ENCODE data around the gene ITGA8. TPM values are rescaled to one million over a fixed set of nuclear protein-coding genes. Genes with fewer than 3 reads are reported as not detected.
"Not testable (repeated sequence)": the region's sequence is repeated elsewhere in the genome, so short reads cannot be mapped to it uniquely, and the experiment has no call there.

The ITGA8 gene
- total RNA-seq, 3 donors from 2014 or later (not counting 1 experiment from before 2014, with no cell fraction given) = not detected

GRCh38 chr10:15482156-15482555, 237.6 kb downstream of the ITGA8 start:
- H3K4me3 ChIP-seq (ENCODE audit: low read length) = no peak overlapping the region
- TF ChIP-seq CTCF (IDR thresholded peaks at IDR 0.05) = no peak
- DNase-seq = no peak
- no peaks in the 10 kb centered on the region for H3K36me3 Mint-ChIP-seq
- H3K9me3 ChIP-seq (ENCODE audit: control insufficient read depth, insufficient read depth, low read length) = no peaks in the 10 kb centered on the region
- no peak overlapping the region for H3K27ac Mint-ChIP-seq
- H3K36me3 ChIP-seq (ENCODE audit: control insufficient read depth, insufficient read depth, low read length) = no peaks in the 10 kb centered on the region
- intact Hi-C loops (cut with micrococcal nuclease) = no loop called here
- peaks cover 0 to 9% of the 10 kb centered on the region in 2 donors for H3K27me3 Mint-ChIP-seq (ENCODE audit: low read depth in 2 of 2)
- no peaks in the 10 kb centered on the region for H3K27me3 ChIP-seq (ENCODE audit: control insufficient read depth, insufficient read depth, low read length)
- ATAC-seq = no peak
- WGBS (ENCODE audit: insufficient coverage) = 45% methylated on average over 2 of the region's 2 CpGs
- H3K4me1 ChIP-seq (ENCODE audit: control insufficient read depth, insufficient read depth, low read length) = no peaks in the 10 kb centered on the region
- H3K4me1 Mint-ChIP-seq = no peaks in the 10 kb centered on the region
- H3K4me3 Mint-ChIP-seq = no peak overlapping the region
- no peaks in the 10 kb centered on the region for H3K9me3 Mint-ChIP-seq
- H3K27ac ChIP-seq (ENCODE audit: low read length) = no peak overlapping the region

GRCh38 chr10:15478950-15479349, 240.8 kb downstream of the ITGA8 start:
- no peaks in the 10 kb centered on the region for H3K4me1 ChIP-seq (ENCODE audit: control insufficient read depth, insufficient read depth, low read length)
- no peaks in the 10 kb centered on the region for H3K4me1 Mint-ChIP-seq
- ATAC-seq (no peak), DNase-seq (no peak)
- intact Hi-C loops (cut with micrococcal nuclease) = no loop called here
- no peak overlapping the region for H3K27ac Mint-ChIP-seq
- no peak overlapping the region for H3K4me3 ChIP-seq (ENCODE audit: low read length)
- no peaks in the 10 kb centered on the region for H3K36me3 Mint-ChIP-seq
- H3K9me3 Mint-ChIP-seq = no peaks in the 10 kb centered on the region
- no peak for TF ChIP-seq CTCF (IDR thresholded peaks at IDR 0.05)
- no peaks in the 10 kb centered on the region for H3K36me3 ChIP-seq (ENCODE audit: control insufficient read depth, insufficient read depth, low read length)
- no peaks in the 10 kb centered on the region for H3K27me3 ChIP-seq (ENCODE audit: control insufficient read depth, insufficient read depth, low read length)
- H3K4me3 Mint-ChIP-seq = no peak overlapping the region
- no peak overlapping the region for H3K27ac ChIP-seq (ENCODE audit: low read length)
- H3K27me3 Mint-ChIP-seq (ENCODE audit: low read depth in 2 of 2) = peaks cover 0 to 8% of the 10 kb centered on the region in 2 donors
- 69% methylated on average over 2 of the region's 2 CpGs for WGBS (ENCODE audit: insufficient coverage)
- H3K9me3 ChIP-seq (ENCODE audit: control insufficient read depth, insufficient read depth, low read length) = no peaks in the 10 kb centered on the region

- ATAC-seq (no peak), DNase-seq (no peak)
- Mint-ChIP-seq H3K27me3 (ENCODE audit: low read depth in 2 of 2) (peaks cover 5 to 11% of the 10 kb centered on the region in 2 donors), H3K36me3 (no peaks in the 10 kb centered on the region), H3K4me3 (no peak overlapping the region), H3K27ac (no peak overlapping the region), H3K9me3 (no peaks in the 10 kb centered on the region), H3K4me1 (no peaks in the 10 kb centered on the region)
- intact Hi-C loops (cut with micrococcal nuclease) = no loop called here
- H3K4me1 ChIP-seq (ENCODE audit: control insufficient read depth, insufficient read depth, low read length) = no peaks in the 10 kb centered on the region
- no peaks in the 10 kb centered on the region for H3K27me3 ChIP-seq (ENCODE audit: control insufficient read depth, insufficient read depth, low read length)
- TF ChIP-seq CTCF (IDR thresholded peaks at IDR 0.05) = no peak
- H3K36me3 ChIP-seq (ENCODE audit: control insufficient read depth, insufficient read depth, low read length) = no peaks in the 10 kb centered on the region
- 46% methylated on average over 6 of the region's 6 CpGs for WGBS (ENCODE audit: insufficient coverage)
- H3K4me3 ChIP-seq (ENCODE audit: low read length) = no peak overlapping the region
- no peak overlapping the region for H3K27ac ChIP-seq (ENCODE audit: low read length)
- H3K9me3 ChIP-seq (ENCODE audit: control insufficient read depth, insufficient read depth, low read length) = no peaks in the 10 kb centered on the region
These were observed 241.3 kb downstream of the ITGA8 start for GRCh38 chr10:15478429-15478828.

GRCh38 chr10:15476337-15476736, 243.4 kb downstream of the ITGA8 start:
- H3K36me3 Mint-ChIP-seq = no peaks in the 10 kb centered on the region
- H3K27me3 Mint-ChIP-seq (ENCODE audit: low read depth in 2 of 2) = peaks cover 14% of the 10 kb centered on the region in 2 donors
- Histone ChIP-seq H3K27me3 (ENCODE audit: control insufficient read depth, insufficient read depth, low read length) (no peaks in the 10 kb centered on the region), H3K9me3 (ENCODE audit: control insufficient read depth, insufficient read depth, low read length) (no peaks in the 10 kb centered on the region), H3K27ac (ENCODE audit: low read length) (no peak overlapping the region), H3K4me1 (ENCODE audit: control insufficient read depth, insufficient read depth, low read length) (no peaks in the 10 kb centered on the region), H3K36me3 (ENCODE audit: control insufficient read depth, insufficient read depth, low read length) (no peaks in the 10 kb centered on the region), H3K4me3 (ENCODE audit: low read length) (no peak overlapping the region)
- no peaks in the 10 kb centered on the region for H3K4me1 Mint-ChIP-seq
- no peak overlapping the region for H3K27ac Mint-ChIP-seq
- no peak for ATAC-seq
- TF ChIP-seq CTCF (IDR thresholded peaks at IDR 0.05) = no peak
- no peaks in the 10 kb centered on the region for H3K9me3 Mint-ChIP-seq
- no peak overlapping the region for H3K4me3 Mint-ChIP-seq
- no peak for DNase-seq
- WGBS (ENCODE audit: insufficient coverage) = 96% methylated on average over 4 of the region's 4 CpGs
- intact Hi-C loops (cut with micrococcal nuclease) = no loop called here

GRCh38 chr10:15475439-15475838, 244.3 kb downstream of the ITGA8 start:
- H3K9me3 ChIP-seq (ENCODE audit: control insufficient read depth, insufficient read depth, low read length) = not testable (repeated sequence)

More at GRCh38 chr10:15475439-15475838, 244.3 kb downstream of the ITGA8 start:
- H3K4me3 Mint-ChIP-seq; H3K27ac Mint-ChIP-seq; ATAC-seq; H3K4me1 Mint-ChIP-seq; H3K4me1 ChIP-seq (ENCODE audit: control insufficient read depth, insufficient read depth, low read length); H3K27me3 ChIP-seq (ENCODE audit: control insufficient read depth, insufficient read depth, low read length); DNase-seq; intact Hi-C loops (cut with micrococcal nuclease); H3K36me3 ChIP-seq (ENCODE audit: control insufficient read depth, insufficient read depth, low read length); H3K4me3 ChIP-seq (ENCODE audit: low read length); H3K36me3 Mint-ChIP-seq; H3K27ac ChIP-seq (ENCODE audit: low read length); H3K9me3 Mint-ChIP-seq: not testable (repeated sequence)
- peaks cover 14% of the 10 kb centered on the region in 2 donors for H3K27me3 Mint-ChIP-seq (ENCODE audit: low read depth in 2 of 2)
